MG63 (cell line): ENCODE data around the gene KMT2A. TPM values are rescaled to one million over a fixed set of nuclear protein-coding genes. Genes with fewer than 3 reads are reported as not detected.

Experiments used
- DNase-seq: peaks from one replicate; pipeline ENCODE4 v3.0.0-alpha.2; 2020
- H3K27me3 ChIP-seq: fragments of 250-450 bp; sonication (Bioruptor Pico); 2 replicates; pipeline ENCODE4 v1.5.1; 2020; ENCODE audit warnings: mild to moderate bottlenecking, moderate library complexity
- H3K36me3 ChIP-seq: fragments of 250-450 bp; sonication (Bioruptor Pico); 2 replicates; pipeline ENCODE4 v1.5.1; 2020; ENCODE audit warnings: mild to moderate bottlenecking, moderate library complexity
- H3K4me3 ChIP-seq: fragments of 250-450 bp; sonication (Bioruptor Pico); 2 replicates; pipeline ENCODE4 v1.5.1; 2020; ENCODE audit warnings: mild to moderate bottlenecking, moderate library complexity
- H3K9me3 ChIP-seq: fragments of 250-450 bp; sonication (Bioruptor Pico); 2 replicates; pipeline ENCODE4 v1.5.1; 2020; ENCODE audit warnings: mild to moderate bottlenecking, moderate library complexity
- total RNA-seq: library from RNA; depleted of rRNA; stranded (reverse); fragments of >200 nt; shearing (Covaris generic); gene quantifications from 2 replicates; pipeline ENCODE4 v1.2.3, GENCODE V29; 2014; ENCODE audit warnings: low replicate concordance

KMT2A gene
- total RNA-seq, 1 experiment from 2014 or later, result 11.9 TPM

DNA sequence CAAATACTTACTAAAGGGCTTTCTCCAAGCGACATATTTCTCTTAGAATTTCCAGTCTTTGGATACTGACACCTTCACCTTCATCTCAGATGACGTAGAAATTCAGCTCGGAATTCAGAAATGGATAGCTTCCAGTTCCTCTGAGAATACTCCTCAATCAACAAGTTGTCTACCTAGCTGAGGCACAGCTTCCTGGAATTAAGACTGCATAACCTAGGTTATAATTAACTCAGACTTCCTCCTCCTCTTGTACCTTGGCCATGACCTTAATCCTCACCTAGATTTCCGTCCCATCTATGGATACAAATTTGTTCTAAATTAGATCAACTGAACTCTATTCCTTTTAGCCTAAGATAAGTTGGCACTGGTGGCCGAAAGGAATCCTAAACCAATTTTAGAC lies 17.5 kb upstream of the KMT2A start:
- Histone ChIP-seq H3K36me3 (peaks cover 7% of the 10 kb centered on the region), H3K9me3 (no peaks in the 10 kb centered on the region), H3K4me3 (no peak overlapping the region), H3K27me3 (no peaks in the 10 kb centered on the region)
- DNase-seq, result no peak

DNA sequence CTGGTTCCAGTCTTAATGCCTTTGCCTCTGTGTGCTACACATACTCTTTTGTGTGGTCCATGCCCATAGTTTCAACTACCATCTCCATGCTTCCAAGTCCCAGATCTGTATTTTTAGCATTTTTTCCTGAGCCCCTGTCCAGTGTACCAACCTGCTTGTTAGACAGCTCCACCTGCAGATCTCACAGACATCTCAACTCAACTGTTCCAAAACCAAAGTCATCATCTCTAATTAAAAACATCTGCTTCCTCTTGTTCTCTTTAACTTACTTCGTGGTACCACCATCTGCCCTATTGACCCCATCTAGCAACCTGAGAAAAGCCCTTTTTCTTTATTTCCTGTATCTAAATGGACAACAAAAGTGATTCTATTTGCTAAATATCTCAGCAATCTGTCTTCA lies 8.6 kb upstream of the KMT2A start:
- Histone ChIP-seq H3K27me3 (no peaks in the 10 kb centered on the region), H3K9me3 (no peaks in the 10 kb centered on the region), H3K36me3 (no peaks in the 10 kb centered on the region), H3K4me3 (no peak overlapping the region)
- DNase-seq, result no peak

DNA sequence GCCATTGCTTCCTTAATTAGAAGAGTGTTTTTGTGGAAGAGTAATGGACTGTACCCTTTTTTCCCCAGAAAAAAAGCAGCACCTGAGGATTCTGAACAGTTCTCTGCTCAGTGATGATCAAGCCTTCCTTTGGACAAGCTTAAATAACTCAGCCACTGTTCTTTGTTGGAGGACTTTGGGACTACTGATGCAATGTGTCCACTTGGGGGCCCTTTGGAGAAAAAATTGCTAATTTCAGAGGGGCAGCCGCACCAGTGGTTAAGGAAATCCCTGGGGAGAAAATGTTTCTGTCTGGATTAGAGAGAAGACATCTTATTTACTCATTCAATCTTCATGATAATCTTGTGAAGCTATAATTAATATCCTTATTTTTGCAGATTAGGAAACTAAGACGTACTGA lies 5.3 kb upstream of the KMT2A start:
- Histone ChIP-seq H3K36me3 (no peaks in the 10 kb centered on the region), H3K27me3 (no peaks in the 10 kb centered on the region), H3K9me3 (no peaks in the 10 kb centered on the region), H3K4me3 (no peak overlapping the region)
- DNase-seq, result no peak

GRCh38 chr11:118434123-118434552 lies 2.2 kb upstream of the KMT2A start:
- H3K27me3 ChIP-seq, result no peaks in the 10 kb centered on the region
- peak; percentile 46 for DNase-seq
- H3K9me3 ChIP-seq, result no peaks in the 10 kb centered on the region

GRCh38 chr11:118434553-118435289 lies 1.6 kb upstream of the KMT2A start:
- peak; percentile 35 for DNase-seq
- H3K4me3 ChIP-seq, result peak overlapping the region; percentile 90
- peaks cover 5% of the 10 kb centered on the region for H3K36me3 ChIP-seq
- H3K27me3 ChIP-seq, result no peaks in the 10 kb centered on the region
- H3K9me3 ChIP-seq, result no peaks in the 10 kb centered on the region

More at GRCh38 chr11:118434123-118434552, 2.2 kb upstream of the KMT2A start:
- no peaks in the 10 kb centered on the region for H3K36me3 ChIP-seq
- peak overlapping the region; percentile 90 for H3K4me3 ChIP-seq

GRCh38 chr11:118435290-118435892 lies 901 bp upstream of the KMT2A start:
- no peaks in the 10 kb centered on the region for H3K27me3 ChIP-seq
- peak; percentile 77 for DNase-seq
- no peaks in the 10 kb centered on the region for H3K9me3 ChIP-seq
- H3K4me3 ChIP-seq, result peak overlapping the region; percentile 90
- peaks cover 12% of the 10 kb centered on the region for H3K36me3 ChIP-seq

GRCh38 chr11:118436639-118437207 lies 431 bp downstream of the KMT2A start:
- peak; percentile 32 for DNase-seq
- Histone ChIP-seq H3K4me3 (peak overlapping the region; percentile 90), H3K9me3 (no peaks in the 10 kb centered on the region), H3K36me3 (peaks cover 16% of the 10 kb centered on the region), H3K27me3 (no peaks in the 10 kb centered on the region)

- Histone ChIP-seq H3K27me3 (no peaks in the 10 kb centered on the region), H3K4me3 (peak overlapping the region; percentile 90)
Observed at GRCh38 chr11:118437208-118438125, 1.2 kb downstream of the KMT2A start.

DNA sequence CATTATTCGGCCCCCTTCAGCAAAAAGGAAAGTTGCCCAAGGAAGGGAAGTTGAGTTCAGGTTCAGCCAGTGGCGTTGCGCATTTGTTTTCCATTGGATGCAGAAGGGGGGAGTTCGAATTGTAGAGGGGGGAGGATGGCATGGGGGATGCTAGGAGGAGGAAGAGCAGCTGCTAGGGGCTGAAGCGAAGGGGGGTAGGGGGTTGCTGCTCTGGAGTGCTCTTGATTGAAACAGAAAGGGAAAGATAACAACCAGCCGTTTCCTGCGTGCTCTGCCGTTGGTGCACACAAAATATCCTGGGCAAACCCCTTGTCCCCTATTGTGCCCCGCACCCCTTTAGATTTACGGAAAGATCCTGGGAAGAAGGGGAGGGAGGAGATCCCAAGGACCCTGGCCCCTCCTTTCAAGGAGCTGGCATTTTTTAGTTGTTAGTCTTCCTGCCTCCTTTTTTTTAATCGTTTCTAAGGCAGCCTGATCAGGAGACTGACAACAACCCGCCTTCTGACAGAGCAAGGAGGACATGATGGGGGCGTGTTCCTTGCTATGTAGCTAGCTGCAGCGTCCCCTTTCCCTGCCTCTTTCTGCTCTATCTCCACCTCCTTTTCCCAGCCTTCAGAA lies 2.1 kb downstream of the KMT2A start:
- Histone ChIP-seq H3K9me3 (no peaks in the 10 kb centered on the region), H3K27me3 (no peaks in the 10 kb centered on the region), H3K36me3 (peaks cover 16% of the 10 kb centered on the region), H3K4me3 (peak overlapping the region; percentile 90)
- peak; percentile 54 for DNase-seq

More at GRCh38 chr11:118437208-118438125, 1.2 kb downstream of the KMT2A start:
- Histone ChIP-seq H3K9me3 (no peaks in the 10 kb centered on the region), H3K36me3 (peaks cover 16% of the 10 kb centered on the region)
- peak; percentile 40 for DNase-seq

DNA sequence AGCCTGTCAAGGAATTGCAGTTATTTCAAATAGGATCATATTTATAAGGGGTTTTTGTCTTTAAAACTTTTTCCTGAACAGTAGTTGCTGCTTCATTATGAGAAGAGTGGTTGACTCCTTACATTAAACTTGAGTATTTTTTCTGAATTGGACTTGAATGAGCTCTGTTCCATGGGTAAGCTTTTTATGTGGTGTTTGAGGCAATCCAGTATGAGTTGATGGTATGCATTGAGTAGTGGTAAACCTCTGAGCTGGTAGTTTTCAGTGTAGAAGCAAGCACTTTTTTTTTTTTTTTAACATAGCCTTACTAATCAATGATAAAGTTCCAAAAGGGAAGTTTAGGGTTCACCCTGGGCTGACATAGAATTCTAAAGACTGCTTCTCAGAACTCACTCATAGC lies 3.4 kb downstream of the KMT2A start:
- Histone ChIP-seq H3K27me3 (no peaks in the 10 kb centered on the region), H3K9me3 (no peaks in the 10 kb centered on the region), H3K4me3 (no peak overlapping the region), H3K36me3 (peaks cover 20% of the 10 kb centered on the region)
- no peak for DNase-seq

- H3K9me3 ChIP-seq, result no peaks in the 10 kb centered on the region
- H3K27me3 ChIP-seq, result no peaks in the 10 kb centered on the region
- peaks cover 30% of the 10 kb centered on the region for H3K36me3 ChIP-seq
- no peak for DNase-seq
- no peak overlapping the region for H3K4me3 ChIP-seq
Observed at GRCh38 chr11:118441770-118442275, 5.5 kb downstream of the KMT2A start.

DNA sequence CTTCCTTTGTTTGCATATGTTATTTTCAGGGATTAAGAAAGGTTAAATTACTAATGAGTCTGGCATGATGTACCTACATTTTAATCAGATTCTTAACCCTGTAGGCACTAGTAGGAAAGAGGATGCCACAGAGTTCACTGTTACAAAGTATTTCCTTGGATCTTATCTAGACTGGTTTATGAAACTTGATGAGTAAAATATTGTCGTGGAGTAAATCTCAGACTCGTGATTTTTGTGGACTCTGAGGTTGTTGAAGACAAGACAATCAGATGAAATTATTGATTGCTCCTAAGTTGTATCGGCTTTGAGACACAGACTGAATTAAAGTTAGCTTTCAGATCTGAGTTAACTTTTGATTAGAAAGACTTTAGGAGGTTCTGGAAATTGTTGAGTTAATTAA lies 6.0 kb downstream of the KMT2A start:
- DNase-seq, result no peak
- H3K9me3 ChIP-seq, result no peaks in the 10 kb centered on the region
- H3K36me3 ChIP-seq, result peaks cover 31% of the 10 kb centered on the region
- no peaks in the 10 kb centered on the region for H3K27me3 ChIP-seq
- H3K4me3 ChIP-seq, result no peak overlapping the region

DNA sequence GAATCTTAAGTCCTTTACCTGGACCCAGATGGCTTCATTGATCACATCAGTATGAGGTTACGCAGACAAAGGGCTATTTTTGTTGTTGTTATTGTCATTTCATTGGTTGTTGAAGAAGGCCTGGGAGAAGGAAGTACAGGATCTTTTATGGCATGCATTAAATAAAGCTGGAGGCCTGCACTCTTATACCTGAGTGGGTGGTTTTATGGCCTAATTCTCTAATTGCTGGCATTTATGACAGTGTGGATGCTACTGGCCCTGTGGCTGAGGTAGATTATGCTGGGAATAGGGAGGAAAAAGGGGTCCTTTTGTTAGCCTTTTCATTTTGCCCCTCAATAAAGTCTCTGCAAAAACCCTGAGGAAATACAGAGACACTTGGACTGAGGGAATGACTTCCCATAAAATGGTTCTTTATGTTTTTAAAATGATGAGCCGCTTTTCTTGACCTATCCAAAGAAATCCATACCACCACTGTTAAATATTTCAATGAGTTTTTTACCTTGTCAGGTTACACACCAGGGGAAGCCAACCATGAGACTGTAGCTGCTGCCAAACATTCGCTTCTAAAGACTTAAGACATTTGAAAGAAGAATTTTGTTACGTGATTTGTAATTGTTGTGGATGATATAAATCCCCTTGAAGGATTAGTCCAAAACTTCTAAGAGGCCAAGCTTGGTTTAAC lies 6.8 kb downstream of the KMT2A start:
- H3K9me3 ChIP-seq, result no peaks in the 10 kb centered on the region
- H3K4me3 ChIP-seq, result no peak overlapping the region
- H3K36me3 ChIP-seq, result peaks cover 37% of the 10 kb centered on the region
- DNase-seq, result no peak
- no peaks in the 10 kb centered on the region for H3K27me3 ChIP-seq

GRCh38 chr11:118443590-118444218 lies 7.4 kb downstream of the KMT2A start:
- no peaks in the 10 kb centered on the region for H3K9me3 ChIP-seq
- no peak for DNase-seq
- H3K36me3 ChIP-seq, result peaks cover 37% of the 10 kb centered on the region
- no peaks in the 10 kb centered on the region for H3K27me3 ChIP-seq
- no peak overlapping the region for H3K4me3 ChIP-seq

- Histone ChIP-seq H3K9me3 (no peaks in the 10 kb centered on the region), H3K27me3 (no peaks in the 10 kb centered on the region), H3K36me3 (peaks cover 25% of the 10 kb centered on the region), H3K4me3 (no peak overlapping the region)
- no peak for DNase-seq
Observed at GRCh38 chr11:118447423-118447822, 11.1 kb downstream of the KMT2A start.
